ENCODE data around the gene TOGARAM2.

The TOGARAM2 gene

DNA sequence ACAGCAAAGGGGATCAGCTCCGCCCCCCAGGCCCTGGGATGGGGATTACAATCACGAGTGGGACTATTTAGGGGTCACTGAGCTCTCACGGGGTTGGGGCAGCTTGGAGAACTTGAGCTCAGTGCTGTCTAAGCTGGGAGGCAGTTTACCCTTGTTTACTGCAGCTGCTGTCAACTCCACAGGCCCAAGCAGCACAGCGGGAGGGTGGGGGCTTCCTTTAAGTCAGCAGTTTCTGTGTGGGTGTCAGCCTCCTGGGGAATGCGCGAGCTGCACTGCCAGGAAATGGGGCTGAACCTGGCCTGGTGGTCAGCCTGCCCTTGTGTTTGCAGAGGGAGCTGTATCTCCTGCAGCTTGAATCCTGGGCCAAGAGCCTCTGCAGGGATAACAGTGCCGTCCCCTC, 29.8 kb downstream of the TOGARAM2 start:
- peak; percentile 99 for DNase-seq (ENCODE audit: low read depth)
- peak overlapping the region; percentile 21 for H3K4me3 ChIP-seq (ENCODE audit: low read depth, low read length)
- TF ChIP-seq, protein P1, sequence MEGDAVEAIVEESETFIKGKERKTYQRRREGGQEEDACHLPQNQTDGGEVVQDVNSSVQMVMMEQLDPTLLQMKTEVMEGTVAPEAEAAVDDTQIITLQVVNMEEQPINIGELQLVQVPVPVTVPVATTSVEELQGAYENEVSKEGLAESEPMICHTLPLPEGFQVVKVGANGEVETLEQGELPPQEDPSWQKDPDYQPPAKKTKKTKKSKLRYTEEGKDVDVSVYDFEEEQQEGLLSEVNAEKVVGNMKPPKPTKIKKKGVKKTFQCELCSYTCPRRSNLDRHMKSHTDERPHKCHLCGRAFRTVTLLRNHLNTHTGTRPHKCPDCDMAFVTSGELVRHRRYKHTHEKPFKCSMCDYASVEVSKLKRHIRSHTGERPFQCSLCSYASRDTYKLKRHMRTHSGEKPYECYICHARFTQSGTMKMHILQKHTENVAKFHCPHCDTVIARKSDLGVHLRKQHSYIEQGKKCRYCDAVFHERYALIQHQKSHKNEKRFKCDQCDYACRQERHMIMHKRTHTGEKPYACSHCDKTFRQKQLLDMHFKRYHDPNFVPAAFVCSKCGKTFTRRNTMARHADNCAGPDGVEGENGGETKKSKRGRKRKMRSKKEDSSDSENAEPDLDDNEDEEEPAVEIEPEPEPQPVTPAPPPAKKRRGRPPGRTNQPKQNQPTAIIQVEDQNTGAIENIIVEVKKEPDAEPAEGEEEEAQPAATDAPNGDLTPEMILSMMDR (conservative IDR thresholded peaks at IDR 0.05; ENCODE audit: low read depth, low read length), result no peak

DNA sequence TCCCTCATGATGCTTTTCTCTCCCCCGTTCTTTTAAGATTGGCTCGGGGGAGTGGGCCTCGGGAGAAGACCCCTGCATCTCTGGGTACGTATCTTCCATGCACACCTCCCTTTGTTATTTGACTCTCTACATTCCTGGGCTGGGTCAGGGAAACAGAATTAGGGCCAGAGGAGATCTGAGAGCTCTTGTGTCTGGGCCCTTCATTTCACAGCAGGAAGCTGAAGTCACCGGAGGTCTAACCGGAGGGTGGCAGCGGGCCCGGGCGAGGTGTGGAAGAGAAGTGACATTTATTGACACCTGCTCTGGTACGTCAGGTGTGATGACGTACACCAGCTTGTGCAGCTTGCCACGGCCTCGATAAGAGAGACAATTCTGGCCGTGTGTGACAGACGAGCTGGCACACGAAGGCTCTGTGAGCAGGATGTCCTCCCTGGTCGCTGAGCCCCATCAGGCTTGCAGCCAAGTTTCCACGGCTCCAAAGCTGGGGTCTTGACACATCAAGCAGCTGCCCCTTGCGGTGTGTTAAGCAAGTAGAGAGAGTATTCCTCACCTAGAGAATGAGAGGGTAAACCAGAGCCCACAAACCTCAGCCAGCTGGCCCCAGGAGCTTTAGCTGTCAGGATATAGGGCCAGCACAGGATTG, 30.4 kb downstream of the TOGARAM2 start:
- peak overlapping the region; percentile 21 for H3K4me3 ChIP-seq (ENCODE audit: low read depth, low read length)
- TF ChIP-seq, protein P1 (conservative IDR thresholded peaks at IDR 0.05; ENCODE audit: low read depth, low read length), result peak; percentile 30
- peak; percentile 77 for DNase-seq (ENCODE audit: low read depth)

DNA sequence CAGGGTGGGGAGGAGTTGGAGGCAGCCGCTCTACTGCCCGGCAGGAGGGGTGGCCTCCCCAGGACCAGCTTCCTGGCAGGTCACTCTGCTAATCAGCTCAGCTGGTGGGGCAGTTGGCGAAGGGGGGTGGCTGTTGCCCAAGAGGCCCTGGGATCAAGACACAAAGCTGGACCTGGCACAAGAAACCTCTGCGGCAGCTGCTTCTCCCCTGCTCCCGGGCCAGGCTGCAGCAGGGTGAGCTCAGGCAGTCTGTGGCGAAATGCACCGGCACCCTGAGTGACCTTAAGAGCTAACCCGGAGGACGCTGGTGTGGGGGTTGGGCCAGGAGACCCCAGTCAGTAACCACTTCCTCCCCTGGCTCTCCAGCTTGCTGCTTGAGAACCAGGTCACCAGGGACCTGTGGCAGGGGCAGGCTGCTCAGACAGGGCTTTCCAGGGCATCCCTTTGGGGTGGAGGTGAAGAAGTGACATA, 31.1 kb downstream of the TOGARAM2 start:
- TF ChIP-seq, protein P1 (conservative IDR thresholded peaks at IDR 0.05; ENCODE audit: low read depth, low read length), result no peak
- H3K4me3 ChIP-seq (ENCODE audit: low read depth, low read length), result peak overlapping the region; percentile 14
- DNase-seq (ENCODE audit: low read depth), result peak; percentile 73

DNA sequence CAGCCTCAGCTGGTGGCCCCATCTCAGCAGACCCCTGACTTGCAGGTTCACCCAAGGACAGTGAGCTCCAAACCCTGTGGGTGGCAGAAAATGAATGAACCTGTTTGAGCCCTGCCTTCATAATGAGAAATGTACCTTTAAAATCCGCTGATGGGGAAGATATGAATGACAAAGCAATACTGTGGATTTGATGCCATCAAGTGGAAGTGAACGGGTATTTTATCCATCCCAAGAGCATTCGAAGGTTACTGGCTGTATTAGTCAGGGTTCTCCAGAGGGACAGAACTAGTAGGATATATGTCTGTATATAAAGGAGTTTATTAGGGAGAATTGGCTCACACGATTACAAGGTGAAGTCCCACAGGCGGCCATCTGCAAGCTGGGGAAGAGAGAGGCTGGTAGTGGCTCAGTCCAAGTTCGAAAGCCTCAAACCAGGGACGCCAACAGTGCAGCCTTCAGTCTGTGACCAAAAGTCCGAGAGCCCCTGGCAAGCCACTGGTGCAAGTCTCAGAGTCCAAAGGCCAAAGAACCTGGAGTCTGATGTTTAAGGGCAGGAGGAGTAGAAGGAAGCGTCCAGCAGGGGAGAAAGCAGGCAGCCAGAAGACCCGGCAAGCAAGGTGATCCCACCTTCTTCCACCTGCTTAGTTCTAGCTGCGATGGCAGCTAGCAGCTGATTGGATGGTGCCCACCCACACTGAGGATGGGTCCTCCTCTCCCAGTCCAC, 32.1 kb downstream of the TOGARAM2 start:
- peak; percentile 82 for DNase-seq (ENCODE audit: low read depth)
- TF ChIP-seq, protein P1 (conservative IDR thresholded peaks at IDR 0.05; ENCODE audit: low read depth, low read length), result peak; percentile 43
- H3K4me3 ChIP-seq (ENCODE audit: low read depth, low read length), result no peak overlapping the region

DNA sequence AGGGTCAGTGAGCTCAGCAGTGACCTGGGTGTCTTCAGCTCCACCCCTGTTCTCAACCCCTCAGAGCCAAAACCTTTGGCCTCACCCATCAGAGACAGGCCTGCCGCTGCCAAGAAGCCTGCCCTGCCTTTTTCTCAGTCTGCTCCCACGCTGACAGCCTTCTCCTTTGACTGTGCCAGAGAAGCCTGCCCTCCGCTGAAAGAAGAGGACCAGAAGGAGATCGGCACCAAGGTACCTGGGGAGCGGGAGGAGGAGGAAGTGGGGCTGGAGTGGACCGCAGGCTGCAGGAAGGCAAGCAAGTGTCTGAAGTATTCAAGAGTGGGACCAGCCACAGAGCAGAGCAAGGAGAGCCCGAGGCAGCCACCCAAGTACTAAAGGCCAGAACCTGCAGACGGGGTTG, 33.2 kb downstream of the TOGARAM2 start:
- DNase-seq (ENCODE audit: low read depth), result no peak
- no peak overlapping the region for H3K4me3 ChIP-seq (ENCODE audit: low read depth, low read length)
- TF ChIP-seq, protein P1 (conservative IDR thresholded peaks at IDR 0.05; ENCODE audit: low read depth, low read length), result no peak

DNA sequence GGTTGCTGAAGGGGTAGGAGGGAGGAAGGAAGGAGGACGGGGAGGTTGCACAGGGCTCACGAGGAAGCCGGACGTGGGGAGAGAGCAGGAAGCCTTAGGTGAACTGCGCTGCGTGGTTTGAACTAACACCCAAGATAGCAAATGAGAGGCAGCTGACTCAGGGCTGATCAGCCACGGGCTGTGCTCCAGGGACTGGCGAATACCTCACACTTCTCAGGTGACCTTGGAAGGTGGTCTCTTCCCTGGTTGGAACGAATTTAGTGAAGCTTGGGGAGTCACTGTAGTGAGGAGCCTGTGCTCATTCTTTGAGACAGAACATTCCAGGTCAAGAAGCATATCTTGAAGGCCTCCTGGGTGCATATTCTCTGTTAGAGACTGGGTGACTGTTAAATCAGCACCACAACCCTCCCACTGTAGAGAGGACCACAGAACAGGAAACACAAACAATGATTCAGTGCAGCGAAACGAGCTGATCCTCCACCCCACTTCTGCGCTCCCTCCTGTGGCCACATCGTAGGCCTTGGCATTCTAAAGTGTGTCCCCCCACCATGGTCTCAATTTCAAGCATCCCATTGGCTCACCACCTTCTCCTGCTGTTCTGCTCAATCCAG, 33.8 kb downstream of the TOGARAM2 start:
- DNase-seq (ENCODE audit: low read depth), result peak; percentile 89
- TF ChIP-seq, protein P1 (conservative IDR thresholded peaks at IDR 0.05; ENCODE audit: low read depth, low read length), result peak; percentile 62
- no peak overlapping the region for H3K4me3 ChIP-seq (ENCODE audit: low read depth, low read length)

Measured in choroid plexus epithelial cell (primary cell).